Measurements from ENCODE around the gene IL1RAPL1.

DNA sequence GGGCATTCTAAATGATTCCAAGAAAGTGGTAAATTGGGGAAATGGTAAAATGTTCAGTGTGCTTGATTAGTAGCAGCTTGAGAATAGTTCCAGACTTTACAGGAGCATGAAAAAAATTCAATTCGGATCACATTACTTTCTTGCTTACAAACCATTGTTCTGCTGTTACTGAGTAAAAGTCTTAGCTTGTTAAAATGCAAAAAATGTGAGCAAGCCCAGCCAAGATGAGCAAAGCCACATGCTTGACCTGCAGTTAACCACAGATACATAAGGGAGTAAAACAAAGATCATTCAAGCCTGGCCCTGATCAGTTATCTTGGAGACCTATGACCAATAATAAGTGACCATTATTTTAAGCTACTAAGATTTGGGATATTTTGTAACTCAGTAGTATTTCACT lies 1065.2 kb downstream of the IL1RAPL1 start:
- TF ChIP-seq RCOR1 (IDR thresholded peaks at IDR 0.05; ENCODE audit: low read length) (no peak), CTCF (IDR thresholded peaks at IDR 0.05) (no peak), FOSL2 (IDR thresholded peaks at IDR 0.05; ENCODE audit: borderline replicate concordance, low read depth) (peak; percentile 61; the same call in 1 of the 2 replicates), JUND (IDR thresholded peaks at IDR 0.05) (peak; percentile 71; the same call in 1 of the 2 replicates)

All from SK-N-SH (cell line).